ENCODE results near the gene OPN1MW.
"Not testable (repeated sequence)": the region's sequence is repeated elsewhere in the genome, so short reads cannot be mapped to it uniquely, and the experiment has no call there.

OPN1MW gene

GRCh38 chrX:154233620-154234019, 51.2 kb downstream of the OPN1MW start:
- not testable (repeated sequence) for H2BK5ac ChIP-seq (ENCODE audit: low read depth, low read length, poor library complexity, severe bottlenecking); H4K91ac ChIP-seq (ENCODE audit: low read length); H3K79me1 ChIP-seq (replicated peaks; ENCODE audit: low read length, poor library complexity, severe bottlenecking); H3K4me3 ChIP-seq (ENCODE audit: insufficient read depth in 1 of 2, low read depth in 1 of 2, low read length in 2 of 2); H4K8ac ChIP-seq (ENCODE audit: low read length); H3K23ac ChIP-seq (ENCODE audit: low read length in 2 of 2); DNase-seq; H3K9ac ChIP-seq (ENCODE audit: low read length); H3K9me3 ChIP-seq (ENCODE audit: control insufficient read depth, low read length); H2AFZ ChIP-seq (ENCODE audit: low read depth, low read length); H2BK15ac ChIP-seq (ENCODE audit: low read depth, poor library complexity, severe bottlenecking); H3K36me3 ChIP-seq (ENCODE audit: control insufficient read depth in 1 of 2, insufficient read depth in 2 of 2, low read depth in 1 of 2, low read length in 2 of 2); H2BK120ac ChIP-seq (ENCODE audit: low read depth, low read length); H3K14ac ChIP-seq (ENCODE audit: low read length in 2 of 2); H3K4me2 ChIP-seq (ENCODE audit: low read length, poor library complexity, severe bottlenecking); H2AK5ac ChIP-seq (ENCODE audit: low read length, severe bottlenecking); H3K4me1 ChIP-seq (ENCODE audit: control insufficient read depth, insufficient read depth, low read depth, low read length); H3K27ac ChIP-seq (ENCODE audit: low read length, poor library complexity, severe bottlenecking); H3K27me3 ChIP-seq (ENCODE audit: control insufficient read depth in 1 of 2, insufficient read depth in 1 of 2, low read length in 2 of 2); H3K4ac ChIP-seq (ENCODE audit: low read depth in 1 of 2, low read length in 2 of 2); H3K18ac ChIP-seq (ENCODE audit: low read depth in 1 of 2, low read length in 2 of 2); H2BK12ac ChIP-seq (ENCODE audit: low read length in 2 of 2)
- WGBS = no CpG with 5 or more reads among the region's 16 CpGs

GRCh38 chrX:154238939-154239559, 56.7 kb downstream of the OPN1MW start:
- H3K9me3 ChIP-seq (ENCODE audit: control insufficient read depth, low read length); H2BK15ac ChIP-seq (ENCODE audit: low read depth, poor library complexity, severe bottlenecking); H3K4me1 ChIP-seq (ENCODE audit: control insufficient read depth, insufficient read depth, low read depth, low read length); H4K91ac ChIP-seq (ENCODE audit: low read length); H2BK12ac ChIP-seq (ENCODE audit: low read length in 2 of 2); H2AK5ac ChIP-seq (ENCODE audit: low read length, severe bottlenecking); H3K18ac ChIP-seq (ENCODE audit: low read depth in 1 of 2, low read length in 2 of 2); H3K79me1 ChIP-seq (replicated peaks; ENCODE audit: low read length, poor library complexity, severe bottlenecking); H3K27me3 ChIP-seq (ENCODE audit: control insufficient read depth in 1 of 2, insufficient read depth in 1 of 2, low read length in 2 of 2); H2BK5ac ChIP-seq (ENCODE audit: low read depth, low read length, poor library complexity, severe bottlenecking); H2BK120ac ChIP-seq (ENCODE audit: low read depth, low read length); H2AFZ ChIP-seq (ENCODE audit: low read depth, low read length); H3K23ac ChIP-seq (ENCODE audit: low read length in 2 of 2); H3K14ac ChIP-seq (ENCODE audit: low read length in 2 of 2); H3K9ac ChIP-seq (ENCODE audit: low read length); H3K27ac ChIP-seq (ENCODE audit: low read length, poor library complexity, severe bottlenecking); H4K8ac ChIP-seq (ENCODE audit: low read length); H3K36me3 ChIP-seq (ENCODE audit: control insufficient read depth in 1 of 2, insufficient read depth in 2 of 2, low read depth in 1 of 2, low read length in 2 of 2); DNase-seq; H3K4me2 ChIP-seq (ENCODE audit: low read length, poor library complexity, severe bottlenecking); H3K4ac ChIP-seq (ENCODE audit: low read depth in 1 of 2, low read length in 2 of 2); H3K4me3 ChIP-seq (ENCODE audit: insufficient read depth in 1 of 2, low read depth in 1 of 2, low read length in 2 of 2): not testable (repeated sequence)
- WGBS = 100% methylated on average over 3 of the region's 11 CpGs

GRCh38 chrX:154239982-154240503, 57.6 kb downstream of the OPN1MW start:
- not testable (repeated sequence) for H2BK120ac ChIP-seq (ENCODE audit: low read depth, low read length)

More at GRCh38 chrX:154239982-154240503, 57.6 kb downstream of the OPN1MW start:
- not testable (repeated sequence) for H3K14ac ChIP-seq (ENCODE audit: low read length in 2 of 2); H2BK15ac ChIP-seq (ENCODE audit: low read depth, poor library complexity, severe bottlenecking); H3K4me3 ChIP-seq (ENCODE audit: insufficient read depth in 1 of 2, low read depth in 1 of 2, low read length in 2 of 2); H2BK12ac ChIP-seq (ENCODE audit: low read length in 2 of 2); H3K9ac ChIP-seq (ENCODE audit: low read length); H3K4ac ChIP-seq (ENCODE audit: low read depth in 1 of 2, low read length in 2 of 2); H3K27ac ChIP-seq (ENCODE audit: low read length, poor library complexity, severe bottlenecking); H3K4me2 ChIP-seq (ENCODE audit: low read length, poor library complexity, severe bottlenecking); H4K8ac ChIP-seq (ENCODE audit: low read length); DNase-seq; H3K27me3 ChIP-seq (ENCODE audit: control insufficient read depth in 1 of 2, insufficient read depth in 1 of 2, low read length in 2 of 2); H2BK5ac ChIP-seq (ENCODE audit: low read depth, low read length, poor library complexity, severe bottlenecking); H2AK5ac ChIP-seq (ENCODE audit: low read length, severe bottlenecking); H3K9me3 ChIP-seq (ENCODE audit: control insufficient read depth, low read length); H3K79me1 ChIP-seq (replicated peaks; ENCODE audit: low read length, poor library complexity, severe bottlenecking); H2AFZ ChIP-seq (ENCODE audit: low read depth, low read length); H3K23ac ChIP-seq (ENCODE audit: low read length in 2 of 2); H3K36me3 ChIP-seq (ENCODE audit: control insufficient read depth in 1 of 2, insufficient read depth in 2 of 2, low read depth in 1 of 2, low read length in 2 of 2); H4K91ac ChIP-seq (ENCODE audit: low read length); H3K4me1 ChIP-seq (ENCODE audit: control insufficient read depth, insufficient read depth, low read depth, low read length); H3K18ac ChIP-seq (ENCODE audit: low read depth in 1 of 2, low read length in 2 of 2)
- 91% methylated on average over 4 of the region's 8 CpGs for WGBS

All from mesenchymal stem cell (in vitro differentiated cells and primary cell).